HL-60 (cell line): ENCODE results near the gene NTSR2.

ENCODE experiments used
- CTCF ChIP-seq: IDR thresholded peaks from one replicate; pipeline ENCODE4 v1.5.1; 2011; ENCODE audit warnings: low read length, control low read depth, inconsistent platforms; ENCODE audit not compliant: insufficient read depth
- REST ChIP-seq: IDR thresholded peaks from 2 replicates; pipeline ENCODE4 v1.6.1; 2012; ENCODE audit warnings: low read depth; ENCODE audit not compliant: insufficient replicate concordance

DNA sequence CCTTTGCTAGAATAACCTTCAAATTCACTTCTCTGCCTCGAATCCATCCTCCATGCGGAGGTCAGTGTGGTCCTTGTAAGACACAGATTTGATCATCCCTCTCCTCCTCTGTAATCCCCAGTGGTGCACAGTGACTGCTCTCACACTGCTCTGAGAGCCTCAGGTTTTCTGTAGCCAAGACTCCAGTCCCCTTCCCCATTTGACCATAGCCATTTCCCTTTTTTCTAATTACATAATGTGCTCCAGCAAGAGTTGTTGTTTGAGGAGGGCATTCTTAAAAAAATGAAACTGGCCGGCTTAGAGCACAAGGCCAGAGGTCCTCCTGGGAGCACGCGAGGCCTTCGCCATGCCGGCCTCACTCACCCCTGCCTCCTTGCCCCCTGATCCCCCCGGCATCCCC, 41.8 kb upstream of the NTSR2 start:
- no peak for TF ChIP-seq CTCF
- TF ChIP-seq REST, result no peak
